Measurements from ENCODE around the gene ARHGAP42. TPM values are rescaled to one million over a fixed set of nuclear protein-coding genes. Genes with fewer than 3 reads are reported as not detected.

The ARHGAP42 gene
- total RNA-seq, 1 donor from 2014 or later: not detected

GRCh38 chr11:100794446-100794845 lies 107.4 kb downstream of the ARHGAP42 start:
- H3K36me3 Mint-ChIP-seq (ENCODE audit: low read depth): no peaks in the 10 kb centered on the region
- intact Hi-C loops (cut with micrococcal nuclease): no loop called here
- no peaks in the 10 kb centered on the region for H3K4me1 Mint-ChIP-seq
- no peaks in the 10 kb centered on the region for H3K27me3 Mint-ChIP-seq
- H3K4me3 Mint-ChIP-seq: no peak overlapping the region
- no peak for DNase-seq
- no peaks in the 10 kb centered on the region for H3K9me3 Mint-ChIP-seq
- H3K27ac Mint-ChIP-seq: no peak overlapping the region

GRCh38 chr11:100799445-100799844 lies 112.4 kb downstream of the ARHGAP42 start:
- intact Hi-C loops (cut with micrococcal nuclease): no loop called here
- Mint-ChIP-seq H3K36me3 (ENCODE audit: low read depth) (no peaks in the 10 kb centered on the region), H3K4me3 (no peak overlapping the region), H3K27me3 (no peaks in the 10 kb centered on the region), H3K27ac (no peak overlapping the region), H3K4me1 (no peaks in the 10 kb centered on the region), H3K9me3 (no peaks in the 10 kb centered on the region)
- no peak for DNase-seq

DNA sequence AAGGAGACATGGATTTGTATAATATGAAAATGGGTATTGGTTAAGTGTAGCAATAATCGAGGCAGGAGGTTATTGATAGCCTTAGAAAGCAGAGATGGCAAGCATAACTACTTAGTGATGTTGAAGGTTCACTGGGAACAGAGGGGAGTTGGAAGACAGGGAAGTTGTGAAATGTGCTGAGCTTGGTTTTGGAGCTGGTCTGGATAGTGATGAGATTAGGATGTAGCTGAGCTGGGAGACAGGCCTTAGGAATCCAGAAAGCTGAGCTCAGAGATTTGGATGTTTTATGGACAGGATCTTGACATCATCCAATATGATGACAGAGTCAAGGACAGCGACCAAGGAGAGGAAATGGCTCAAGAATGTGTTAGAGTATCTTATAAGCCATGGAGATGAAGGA lies 113.1 kb downstream of the ARHGAP42 start:
- intact Hi-C loops (cut with micrococcal nuclease): no loop called here
- no peak overlapping the region for H3K27ac Mint-ChIP-seq
- no peaks in the 10 kb centered on the region for H3K4me1 Mint-ChIP-seq
- H3K27me3 Mint-ChIP-seq: no peaks in the 10 kb centered on the region
- no peaks in the 10 kb centered on the region for H3K36me3 Mint-ChIP-seq (ENCODE audit: low read depth)
- no peak overlapping the region for H3K4me3 Mint-ChIP-seq
- DNase-seq: no peak
- no peaks in the 10 kb centered on the region for H3K9me3 Mint-ChIP-seq

- intact Hi-C loops (cut with micrococcal nuclease): no loop called here
- Mint-ChIP-seq H3K27ac (no peak overlapping the region), H3K27me3 (no peaks in the 10 kb centered on the region), H3K36me3 (ENCODE audit: low read depth) (no peaks in the 10 kb centered on the region), H3K4me1 (no peaks in the 10 kb centered on the region), H3K4me3 (no peak overlapping the region), H3K9me3 (no peaks in the 10 kb centered on the region)
- no peak for DNase-seq
These were observed 114.3 kb downstream of the ARHGAP42 start for GRCh38 chr11:100801225-100801999.

DNA sequence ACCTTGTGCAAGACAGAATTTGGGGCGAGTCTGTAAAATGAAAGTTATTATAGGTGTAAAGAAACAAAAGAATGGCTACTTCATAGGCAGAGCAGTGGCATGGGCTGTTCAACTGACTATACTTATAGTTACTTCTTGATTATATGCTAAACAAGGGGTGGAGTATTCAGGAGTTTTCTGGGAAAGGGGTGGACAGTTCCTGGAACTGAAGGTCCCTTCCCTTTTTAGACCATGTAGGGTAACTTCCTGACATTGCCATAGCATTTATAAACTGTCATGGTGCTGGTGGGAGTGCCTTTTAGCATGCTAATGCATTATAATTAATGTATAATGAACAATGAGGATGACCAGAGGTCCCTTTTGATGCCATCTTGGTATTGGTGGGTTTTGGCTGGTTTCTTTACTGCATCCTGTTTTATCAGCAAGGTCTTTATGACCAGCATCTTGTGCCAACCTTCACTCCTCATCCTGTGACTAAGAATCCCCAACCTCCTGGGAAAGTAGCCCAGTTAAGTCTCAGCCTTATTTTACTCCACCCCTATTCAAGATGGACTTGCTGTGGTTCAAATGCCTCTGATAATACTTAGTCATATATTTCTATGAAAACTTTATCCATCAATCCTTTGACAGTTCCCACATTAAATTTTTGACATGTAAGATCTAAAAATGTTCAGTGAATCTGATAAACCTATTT lies 118.6 kb downstream of the ARHGAP42 start:
- no peaks in the 10 kb centered on the region for H3K36me3 Mint-ChIP-seq (ENCODE audit: low read depth)
- no peak overlapping the region for H3K4me3 Mint-ChIP-seq
- DNase-seq: no peak
- intact Hi-C loops (cut with micrococcal nuclease): no loop called here
- H3K9me3 Mint-ChIP-seq: no peaks in the 10 kb centered on the region
- no peak overlapping the region for H3K27ac Mint-ChIP-seq
- H3K4me1 Mint-ChIP-seq: no peaks in the 10 kb centered on the region
- H3K27me3 Mint-ChIP-seq: no peaks in the 10 kb centered on the region

GRCh38 chr11:100806296-100806695 lies 119.2 kb downstream of the ARHGAP42 start:
- Mint-ChIP-seq H3K9me3 (no peaks in the 10 kb centered on the region), H3K36me3 (ENCODE audit: low read depth) (no peaks in the 10 kb centered on the region)
- intact Hi-C loops (cut with micrococcal nuclease): no loop called here

DNA sequence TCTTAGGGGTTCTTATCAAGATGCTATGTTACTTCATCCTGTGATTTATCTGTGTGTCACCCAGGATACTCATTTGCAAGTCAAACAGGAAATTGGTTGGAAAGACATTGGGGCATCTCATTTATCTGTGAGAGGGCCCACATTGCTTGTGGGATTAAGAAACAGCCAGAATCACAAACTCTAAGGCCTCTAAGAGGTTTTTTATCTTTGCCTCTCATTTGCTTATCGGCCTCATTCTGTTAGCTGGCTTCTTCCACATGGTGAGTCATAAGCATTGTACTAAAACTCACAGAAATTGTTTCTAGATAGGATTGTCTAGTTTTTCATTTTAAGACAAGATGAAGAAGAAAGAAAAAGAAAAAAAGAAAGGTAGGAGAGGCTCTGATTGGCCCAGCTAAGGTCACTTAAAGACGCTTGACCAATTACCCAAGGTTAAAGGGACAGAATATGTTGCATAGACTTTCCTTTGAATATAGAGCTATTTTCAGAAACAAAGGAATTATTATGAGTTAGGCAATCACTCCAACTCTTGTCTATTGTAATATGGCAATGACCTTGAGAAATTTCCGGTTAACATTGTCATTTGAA lies 121.9 kb downstream of the ARHGAP42 start:
- H3K4me3 Mint-ChIP-seq: no peak overlapping the region
- no peak for DNase-seq
- H3K9me3 Mint-ChIP-seq: no peaks in the 10 kb centered on the region
- H3K27me3 Mint-ChIP-seq: no peaks in the 10 kb centered on the region
- H3K27ac Mint-ChIP-seq: no peak overlapping the region
- intact Hi-C loops (cut with micrococcal nuclease): no loop called here
- H3K36me3 Mint-ChIP-seq (ENCODE audit: low read depth): no peaks in the 10 kb centered on the region
- H3K4me1 Mint-ChIP-seq: no peaks in the 10 kb centered on the region

More at GRCh38 chr11:100806296-100806695, 119.2 kb downstream of the ARHGAP42 start:
- Mint-ChIP-seq H3K4me3 (no peak overlapping the region), H3K4me1 (no peaks in the 10 kb centered on the region), H3K27me3 (no peaks in the 10 kb centered on the region), H3K27ac (no peak overlapping the region)
- no peak for DNase-seq

DNA sequence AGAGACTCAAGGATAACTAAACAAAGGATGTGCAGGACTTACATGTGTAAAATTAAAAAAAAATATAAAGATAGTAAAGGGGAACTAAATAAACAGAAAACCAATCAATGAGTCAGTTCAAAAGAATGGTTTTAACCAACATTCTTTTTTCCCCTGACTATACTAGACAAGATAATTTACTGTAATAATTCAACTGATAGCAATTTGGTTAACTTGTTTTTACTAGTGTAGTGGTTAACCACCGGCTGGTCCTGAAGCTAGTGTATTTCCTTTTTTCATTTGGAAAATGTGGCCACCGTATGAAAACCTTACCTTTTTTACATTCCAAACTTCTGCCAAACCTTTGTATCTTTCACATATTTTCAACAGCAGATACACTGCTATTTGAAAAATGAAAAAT lies 123.1 kb downstream of the ARHGAP42 start:
- Mint-ChIP-seq H3K27me3 (no peaks in the 10 kb centered on the region), H3K4me1 (no peaks in the 10 kb centered on the region), H3K36me3 (ENCODE audit: low read depth) (no peaks in the 10 kb centered on the region), H3K4me3 (no peak overlapping the region), H3K9me3 (no peaks in the 10 kb centered on the region), H3K27ac (no peak overlapping the region)
- DNase-seq: no peak
- intact Hi-C loops (cut with micrococcal nuclease): no loop called here

DNA sequence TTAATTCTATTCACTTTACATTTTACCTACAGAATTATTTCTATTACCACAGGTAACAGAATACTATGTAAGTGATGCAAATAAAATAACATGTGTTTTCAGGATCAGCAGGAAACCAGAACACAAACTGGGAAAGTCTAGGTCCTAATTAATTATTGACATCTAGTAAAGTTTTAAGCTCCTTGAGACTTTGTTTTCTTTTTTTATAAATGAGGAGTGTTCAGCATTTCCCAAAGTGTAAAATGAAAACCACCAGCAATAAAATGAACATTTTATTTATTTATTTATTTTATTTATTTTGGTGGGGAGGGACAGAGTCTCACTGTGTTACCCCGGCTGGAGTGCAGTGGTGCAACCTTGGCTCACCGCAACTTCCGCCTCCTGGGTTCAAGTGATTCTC lies 123.6 kb downstream of the ARHGAP42 start:
- H3K4me3 Mint-ChIP-seq: no peak overlapping the region
- no peaks in the 10 kb centered on the region for H3K4me1 Mint-ChIP-seq
- H3K27ac Mint-ChIP-seq: no peak overlapping the region
- H3K9me3 Mint-ChIP-seq: no peaks in the 10 kb centered on the region
- DNase-seq: no peak
- H3K27me3 Mint-ChIP-seq: no peaks in the 10 kb centered on the region
- H3K36me3 Mint-ChIP-seq (ENCODE audit: low read depth): no peaks in the 10 kb centered on the region
- intact Hi-C loops (cut with micrococcal nuclease): no loop called here

- H3K4me3 Mint-ChIP-seq: no peak overlapping the region
- no peak for DNase-seq
- no peaks in the 10 kb centered on the region for H3K9me3 Mint-ChIP-seq
- H3K27ac Mint-ChIP-seq: no peak overlapping the region
- intact Hi-C loops (cut with micrococcal nuclease): no loop called here
- H3K27me3 Mint-ChIP-seq: no peaks in the 10 kb centered on the region
- H3K36me3 Mint-ChIP-seq (ENCODE audit: low read depth): no peaks in the 10 kb centered on the region
- no peaks in the 10 kb centered on the region for H3K4me1 Mint-ChIP-seq
These were observed 125.4 kb downstream of the ARHGAP42 start for GRCh38 chr11:100812517-100812916.

GRCh38 chr11:100815787-100816330 lies 128.8 kb downstream of the ARHGAP42 start:
- Mint-ChIP-seq H3K36me3 (ENCODE audit: low read depth) (no peaks in the 10 kb centered on the region), H3K4me1 (no peaks in the 10 kb centered on the region), H3K27ac (no peak overlapping the region), H3K9me3 (no peaks in the 10 kb centered on the region), H3K4me3 (no peak overlapping the region), H3K27me3 (no peaks in the 10 kb centered on the region)
- DNase-seq: no peak
- intact Hi-C loops (cut with micrococcal nuclease): no loop called here

DNA sequence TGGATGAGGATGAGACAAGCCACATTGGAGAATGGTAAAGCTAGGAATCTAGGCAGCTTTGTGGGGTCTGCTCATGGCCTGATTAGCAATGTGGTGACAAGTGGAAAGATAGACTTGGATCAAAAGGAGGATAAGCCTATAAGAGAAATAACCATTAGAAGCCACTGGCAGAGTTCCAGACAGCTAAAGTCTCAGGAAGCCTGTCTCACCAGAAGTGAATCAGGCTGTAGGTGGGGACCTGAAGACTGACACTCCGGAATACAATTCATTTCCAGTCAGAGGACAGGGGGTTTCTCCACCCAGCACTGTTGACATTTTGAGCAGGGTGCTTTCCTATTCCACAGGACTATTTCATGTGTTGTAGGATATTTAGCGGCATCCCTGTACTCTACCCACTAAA lies 129.7 kb downstream of the ARHGAP42 start:
- Mint-ChIP-seq H3K27me3 (no peaks in the 10 kb centered on the region), H3K27ac (no peak overlapping the region), H3K4me1 (no peaks in the 10 kb centered on the region), H3K36me3 (ENCODE audit: low read depth) (no peaks in the 10 kb centered on the region), H3K4me3 (no peak overlapping the region), H3K9me3 (no peaks in the 10 kb centered on the region)
- no peak for DNase-seq
- intact Hi-C loops (cut with micrococcal nuclease): no loop called here

- intact Hi-C loops (cut with micrococcal nuclease): no loop called here
- Mint-ChIP-seq H3K27ac (no peak overlapping the region), H3K27me3 (no peaks in the 10 kb centered on the region), H3K9me3 (no peaks in the 10 kb centered on the region), H3K4me1 (no peaks in the 10 kb centered on the region), H3K4me3 (no peak overlapping the region), H3K36me3 (ENCODE audit: low read depth) (no peaks in the 10 kb centered on the region)
- no peak for DNase-seq
These were observed 130.5 kb downstream of the ARHGAP42 start for GRCh38 chr11:100817620-100818019.

DNA sequence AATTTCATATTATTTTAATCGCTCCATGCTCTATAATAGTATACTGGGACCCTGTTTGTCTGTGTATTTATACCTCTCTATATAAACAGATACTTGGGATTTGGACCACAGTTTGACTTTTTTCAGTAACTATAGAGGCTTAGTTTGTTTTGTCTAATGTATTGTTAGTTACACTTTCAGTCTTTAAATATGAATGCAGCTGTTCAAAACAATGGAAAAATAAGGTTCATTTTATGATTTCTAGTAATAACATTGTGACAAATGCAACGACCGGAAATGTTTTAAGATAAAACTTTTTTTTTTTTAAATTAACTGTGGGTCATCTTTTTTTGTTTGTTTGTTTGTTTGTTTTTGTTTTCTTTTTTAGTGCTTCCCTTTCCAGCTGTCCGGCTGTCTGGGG lies 133.5 kb downstream of the ARHGAP42 start:
- Mint-ChIP-seq H3K27me3 (no peaks in the 10 kb centered on the region), H3K4me3 (no peak overlapping the region), H3K4me1 (no peaks in the 10 kb centered on the region), H3K36me3 (ENCODE audit: low read depth) (no peaks in the 10 kb centered on the region), H3K9me3 (no peaks in the 10 kb centered on the region), H3K27ac (no peak overlapping the region)
- DNase-seq: no peak
- intact Hi-C loops (cut with micrococcal nuclease): no loop called here
